ENCODE results near the gene MON1B. TPM values are rescaled to one million over a fixed set of nuclear protein-coding genes. Genes with fewer than 3 reads are reported as not detected.
"Not testable (repeated sequence)": the region's sequence is repeated elsewhere in the genome, so short reads cannot be mapped to it uniquely, and the experiment has no call there.

Gene MON1B
- total RNA-seq, 1 donor from 2014 or later, result 30.0 TPM

GRCh38 chr16:77171745-77172635 is 19.0 kb upstream of the MON1B start:
- Histone ChIP-seq H3K36me3 (ENCODE audit: control insufficient read depth, insufficient read depth, low read length) (no peaks in the 10 kb centered on the region), H3K27me3 (ENCODE audit: control insufficient read depth, insufficient read depth, low read length) (no peaks in the 10 kb centered on the region), H3K4me3 (ENCODE audit: low read depth, low read length) (no peak overlapping the region)
- DNase-seq (ENCODE audit: low read depth), result no peak
- TF ChIP-seq CTCF (IDR thresholded peaks at IDR 0.05; ENCODE audit: insufficient read depth, low read length, poor library complexity, severe bottlenecking), result peak; percentile 54

GRCh38 chr16:77172951-77173350 is 18.0 kb upstream of the MON1B start:
- Histone ChIP-seq H3K4me3 (ENCODE audit: low read depth, low read length) (no peak overlapping the region), H3K36me3 (ENCODE audit: control insufficient read depth, insufficient read depth, low read length) (no peaks in the 10 kb centered on the region), H3K27me3 (ENCODE audit: control insufficient read depth, insufficient read depth, low read length) (no peaks in the 10 kb centered on the region)
- no peak for DNase-seq (ENCODE audit: low read depth)
- no peak for TF ChIP-seq CTCF (IDR thresholded peaks at IDR 0.05; ENCODE audit: insufficient read depth, low read length, poor library complexity, severe bottlenecking)

GRCh38 chr16:77183137-77183536 is 7.9 kb upstream of the MON1B start:
- DNase-seq (ENCODE audit: low read depth), result no peak
- H3K36me3 ChIP-seq (ENCODE audit: control insufficient read depth, insufficient read depth, low read length), result no peaks in the 10 kb centered on the region
- H3K4me3 ChIP-seq (ENCODE audit: low read depth, low read length), result no peak overlapping the region

GRCh38 chr16:77186298-77186697 is 4.7 kb upstream of the MON1B start:
- H3K27me3 ChIP-seq (ENCODE audit: control insufficient read depth, insufficient read depth, low read length); H3K36me3 ChIP-seq (ENCODE audit: control insufficient read depth, insufficient read depth, low read length); DNase-seq (ENCODE audit: low read depth); H3K4me3 ChIP-seq (ENCODE audit: low read depth, low read length): not testable (repeated sequence)

More at GRCh38 chr16:77183137-77183536, 7.9 kb upstream of the MON1B start:
- no peaks in the 10 kb centered on the region for H3K27me3 ChIP-seq (ENCODE audit: control insufficient read depth, insufficient read depth, low read length)
- no peak for TF ChIP-seq CTCF (IDR thresholded peaks at IDR 0.05; ENCODE audit: insufficient read depth, low read length, poor library complexity, severe bottlenecking)

- no peak for TF ChIP-seq CTCF (IDR thresholded peaks at IDR 0.05; ENCODE audit: insufficient read depth, low read length, poor library complexity, severe bottlenecking)
- Histone ChIP-seq H3K27me3 (ENCODE audit: control insufficient read depth, insufficient read depth, low read length) (no peaks in the 10 kb centered on the region), H3K4me3 (ENCODE audit: low read depth, low read length) (peak overlapping the region; percentile 77), H3K36me3 (ENCODE audit: control insufficient read depth, insufficient read depth, low read length) (no peaks in the 10 kb centered on the region)
- no peak for DNase-seq (ENCODE audit: low read depth)
Measured at GRCh38 chr16:77190190-77190477, 856 bp upstream of the MON1B start.

- TF ChIP-seq CTCF (IDR thresholded peaks at IDR 0.05; ENCODE audit: insufficient read depth, low read length, poor library complexity, severe bottlenecking), result no peak
- peak overlapping the region; percentile 77 for H3K4me3 ChIP-seq (ENCODE audit: low read depth, low read length)
Measured at GRCh38 chr16:77191259-77191969, 424 bp downstream of the MON1B start.

More at GRCh38 chr16:77191259-77191969, 424 bp downstream of the MON1B start:
- Histone ChIP-seq H3K36me3 (ENCODE audit: control insufficient read depth, insufficient read depth, low read length) (no peaks in the 10 kb centered on the region), H3K27me3 (ENCODE audit: control insufficient read depth, insufficient read depth, low read length) (no peaks in the 10 kb centered on the region)
- DNase-seq (ENCODE audit: low read depth), result no peak

Data from kidney epithelial cell (primary cell).